GM21717 (cell line): ENCODE results near the gene CHRM5.

Experiments used
- ATAC-seq: cut with Tn5 transposase; IDR thresholded peaks from one replicate; pipeline ENCODE4 v1.9.1; 2021; ENCODE audit warnings: mild to moderate bottlenecking, moderate library complexity; ENCODE audit not compliant: unreplicated experiment

The CHRM5 gene

DNA sequence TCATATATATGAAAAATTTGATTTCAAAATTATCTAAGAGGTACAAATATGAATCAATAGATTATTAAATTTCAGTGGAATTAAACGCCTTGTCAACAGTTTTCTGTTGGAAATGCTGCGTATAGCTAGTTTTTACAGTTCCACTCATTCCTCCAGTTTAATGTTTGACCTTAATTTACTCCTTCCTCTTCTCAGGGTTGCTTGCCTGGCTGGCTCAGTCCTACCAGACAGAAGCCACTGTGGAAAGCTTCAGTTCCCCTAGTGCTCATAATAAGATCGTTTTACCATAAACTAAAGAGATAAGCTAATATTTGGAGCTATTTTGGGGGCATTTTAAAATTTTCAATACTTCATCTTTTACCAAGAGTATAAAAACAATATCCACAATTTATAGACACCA lies 110.6 kb downstream of the CHRM5 start:
- no peak for ATAC-seq

DNA sequence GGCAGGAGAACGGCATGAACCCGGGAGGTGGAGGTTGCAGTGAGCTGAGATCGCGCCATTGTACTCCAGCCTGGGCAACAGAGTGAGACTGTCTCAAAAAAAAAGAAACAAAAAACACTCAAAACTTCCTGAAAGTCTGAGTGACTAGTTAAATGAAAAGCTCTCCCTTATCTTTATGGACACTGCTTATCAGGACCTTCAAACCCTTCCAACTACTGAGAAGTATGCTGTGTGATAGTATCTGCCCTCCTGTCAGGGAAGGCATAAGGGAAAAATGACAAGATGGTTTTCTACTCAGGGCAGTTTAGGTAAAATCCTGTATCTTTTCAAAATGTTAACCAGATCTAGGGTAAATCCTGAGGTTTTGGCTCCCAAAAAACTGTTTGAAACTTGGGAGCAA lies 111.6 kb downstream of the CHRM5 start:
- no peak for ATAC-seq

DNA sequence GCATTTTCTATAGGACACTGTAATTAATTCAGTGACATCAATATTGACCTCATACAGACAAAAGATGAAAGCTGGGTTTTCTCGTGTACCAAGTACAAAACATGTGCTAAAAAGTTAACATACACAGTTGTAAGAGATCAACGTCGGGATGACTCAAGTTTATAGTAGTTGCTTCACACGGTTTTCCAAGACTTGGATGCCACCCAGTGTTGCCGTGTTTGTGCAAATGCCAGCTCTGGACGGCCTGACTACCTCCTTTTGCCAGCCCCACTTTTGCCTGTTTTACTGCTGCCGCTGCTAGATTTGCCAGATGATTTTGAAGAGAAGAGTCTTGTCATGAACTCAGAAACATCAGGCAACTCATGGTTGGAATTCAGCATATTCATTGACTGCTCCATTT lies 115.8 kb downstream of the CHRM5 start:
- no peak for ATAC-seq

DNA sequence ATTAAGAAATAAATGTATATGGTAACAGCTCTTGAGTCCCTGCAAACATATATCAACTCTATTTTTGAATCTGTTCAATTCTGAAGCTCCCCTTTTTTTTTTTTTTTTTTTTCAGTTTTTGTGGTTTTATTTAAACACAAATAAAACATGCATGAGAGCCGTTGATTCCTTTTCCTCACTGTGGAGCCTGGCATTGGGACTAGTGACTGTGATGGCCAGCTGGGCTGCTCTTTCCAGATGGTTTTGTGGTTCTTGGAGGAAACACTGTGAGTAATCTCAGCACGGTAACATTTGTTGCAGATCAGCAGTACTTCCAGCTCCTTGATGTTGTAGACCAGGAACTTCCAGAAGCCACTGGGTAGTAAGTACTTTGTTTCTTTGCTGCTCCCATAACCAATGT lies 117.4 kb downstream of the CHRM5 start:
- no peak for ATAC-seq

DNA sequence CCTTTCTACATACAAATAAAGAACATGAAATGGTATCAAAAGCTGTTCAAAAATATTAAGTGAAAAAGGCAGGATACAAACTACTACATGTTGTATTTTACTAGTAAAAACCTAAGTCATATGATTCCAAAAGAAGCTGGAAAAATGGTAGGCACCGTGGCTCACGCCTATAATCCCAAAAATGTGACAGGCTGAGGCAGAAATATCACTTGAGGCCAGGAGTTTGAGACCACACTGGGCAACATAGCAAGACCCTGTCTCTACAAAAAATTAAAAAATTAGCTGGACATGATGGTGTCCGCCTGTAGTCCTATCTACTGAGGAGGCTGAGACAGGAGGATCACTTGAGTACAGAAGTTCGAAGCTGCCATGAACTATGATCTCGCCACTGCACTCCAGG lies 131.6 kb downstream of the CHRM5 start:
- no peak for ATAC-seq

DNA sequence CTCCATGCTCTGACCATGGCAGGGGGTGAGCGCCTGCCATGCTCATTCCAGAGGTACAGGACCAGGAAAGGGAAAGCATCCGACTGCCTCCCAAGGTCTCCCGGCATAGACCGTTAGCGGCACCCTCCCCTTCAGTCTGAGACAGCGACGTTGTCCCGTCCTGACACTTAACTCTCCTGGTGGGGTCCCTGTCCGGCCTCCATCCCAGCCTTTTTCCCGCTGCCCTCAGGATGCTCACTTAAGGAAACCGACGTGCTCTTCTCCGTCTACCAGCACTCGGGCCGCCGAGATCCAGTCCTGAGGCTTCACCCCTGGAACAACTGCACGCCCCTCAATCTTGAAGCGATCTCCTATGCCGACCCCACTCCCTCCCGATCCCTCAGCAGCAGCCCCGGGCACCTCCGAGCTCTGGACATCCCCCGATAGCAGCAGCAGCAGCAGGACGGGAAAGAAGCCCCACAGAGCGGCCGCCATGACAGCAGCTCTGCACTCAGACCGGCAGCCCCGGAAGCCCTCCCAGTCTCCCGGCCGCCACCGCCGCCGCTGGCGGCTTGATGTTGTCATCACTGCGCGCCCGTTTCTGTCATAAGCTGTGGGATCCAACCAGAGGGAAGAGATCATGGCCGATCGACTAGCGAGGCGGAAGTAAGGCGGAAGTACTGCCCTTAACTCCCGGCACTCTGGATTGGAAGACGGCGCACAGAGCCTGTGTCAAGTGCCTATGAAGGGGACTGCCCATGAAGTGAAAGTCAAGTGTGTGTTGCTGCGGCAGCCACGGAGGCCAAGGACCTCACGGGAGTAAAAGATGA lies 133.3 kb downstream of the CHRM5 start, which contains the start of the genes EMC7 and PGBD4:
EMC7 (minus strand) TSS at position 497 of the 809 bp plus-strand sequence; CDS start at position 474, 23 bp downstream.
PGBD4 (plus strand) TSS at position 718 of the 809 bp plus-strand sequence. CDS start 449 bp downstream, outside the sequence.
- ATAC-seq = peak; percentile 95

DNA sequence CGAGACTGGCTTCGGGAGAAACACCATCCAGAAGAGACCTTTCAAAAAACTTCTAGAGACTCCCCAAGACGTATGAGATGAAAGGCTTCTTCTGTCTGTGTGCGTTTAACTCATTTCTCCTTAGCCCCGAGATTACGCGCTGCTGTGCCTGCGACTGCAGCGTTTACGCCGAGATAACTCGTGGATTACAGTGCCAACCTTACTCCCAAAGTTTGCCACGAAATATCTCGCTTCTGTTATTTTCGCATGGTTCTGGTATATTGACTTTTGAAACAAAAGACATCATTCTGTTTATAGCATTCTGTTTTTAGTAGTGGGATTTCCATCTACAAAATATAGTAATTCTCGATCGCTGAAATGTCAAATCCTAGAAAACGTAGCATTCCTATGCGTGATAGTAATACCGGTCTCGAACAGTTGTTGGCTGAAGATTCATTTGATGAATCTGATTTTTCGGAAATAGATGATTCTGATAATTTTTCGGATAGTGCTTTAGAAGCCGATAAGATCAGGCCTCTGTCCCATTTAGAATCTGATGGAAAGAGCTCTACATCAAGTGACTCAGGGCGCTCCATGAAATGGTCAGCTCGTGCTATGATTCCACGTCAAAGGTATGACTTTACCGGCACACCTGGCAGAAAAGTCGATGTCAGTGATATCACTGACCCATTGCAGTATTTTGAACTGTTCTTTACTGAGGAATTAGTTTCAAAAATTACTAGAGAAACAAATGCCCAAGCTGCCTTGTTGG lies 134.1 kb downstream of the CHRM5 start:
- no peak for ATAC-seq

DNA sequence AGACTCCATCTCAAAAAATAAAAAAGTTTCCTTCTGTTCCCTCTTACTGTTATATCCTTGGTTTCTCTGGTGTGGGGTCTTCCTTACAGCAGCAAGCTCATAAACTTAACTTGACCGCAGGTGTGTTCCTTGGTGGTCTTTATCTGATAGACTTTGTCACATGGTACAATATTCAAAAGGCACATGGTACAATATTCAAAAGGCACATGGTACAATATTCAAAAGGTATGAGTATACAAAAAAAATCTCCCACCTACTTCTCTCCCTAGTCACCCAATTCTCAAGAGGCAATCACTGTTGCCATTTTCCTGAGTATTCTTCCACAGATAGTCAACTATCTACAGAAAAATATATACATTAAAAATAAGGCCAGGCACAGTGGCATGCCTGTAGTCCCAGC lies 138.1 kb downstream of the CHRM5 start:
- no peak for ATAC-seq

DNA sequence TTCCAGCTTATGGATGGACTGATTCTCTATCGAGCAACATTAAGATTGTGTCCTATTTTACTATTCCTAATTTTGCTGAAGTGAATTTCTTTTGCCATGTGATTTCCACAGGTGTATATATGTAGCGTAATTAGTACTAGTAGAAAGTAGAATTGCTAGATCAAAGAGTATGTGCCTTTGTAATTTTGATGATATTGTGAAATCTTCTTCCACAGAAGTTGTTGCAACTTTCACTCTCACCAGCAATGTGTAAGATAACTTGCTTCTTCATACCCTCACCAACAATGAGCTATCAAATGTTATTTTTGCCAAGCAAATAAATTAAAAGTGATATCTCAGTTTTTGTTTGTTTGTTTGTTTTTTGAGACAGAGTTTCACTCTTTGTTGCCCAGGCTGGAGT lies 139.0 kb downstream of the CHRM5 start:
- ATAC-seq = no peak

DNA sequence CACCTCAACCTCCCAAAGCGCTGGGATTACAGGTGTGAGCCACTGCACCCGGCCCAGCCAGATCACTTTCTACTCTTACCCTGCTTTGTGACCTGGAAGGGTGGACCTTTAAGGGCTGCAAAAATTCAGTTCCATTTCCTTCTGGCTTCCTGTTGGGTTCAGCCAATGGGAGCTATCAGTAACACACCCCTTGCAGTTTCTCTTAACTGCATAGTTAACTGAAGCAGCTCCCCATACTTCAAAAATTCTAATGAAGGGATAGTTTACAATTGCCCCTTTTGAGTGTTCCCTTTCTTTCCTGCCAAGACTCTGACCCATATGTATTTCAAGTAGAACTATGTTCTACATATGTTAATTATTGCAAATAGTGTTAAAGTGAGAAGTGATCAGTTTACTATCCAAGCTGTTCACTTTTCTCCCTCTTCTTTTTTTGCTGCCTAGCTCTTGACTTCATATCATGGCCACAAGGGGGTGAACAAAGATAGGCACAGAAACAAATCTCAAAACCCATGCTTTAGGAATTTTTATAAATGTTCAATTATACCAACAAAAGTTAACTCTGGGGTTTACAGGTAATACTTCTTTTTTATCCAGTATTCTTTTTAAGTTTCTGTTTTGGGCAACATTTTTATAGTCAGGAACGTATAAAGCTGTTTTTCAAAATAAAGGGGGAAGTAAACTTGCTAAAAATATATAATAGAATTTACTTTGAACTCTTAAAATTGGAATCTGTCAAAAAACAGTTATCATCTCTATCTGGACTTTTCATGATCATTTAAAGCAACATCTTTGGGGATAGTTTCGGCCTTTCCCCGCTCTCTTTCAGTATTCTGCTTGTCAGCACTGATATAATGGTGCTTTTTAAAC lies 141.7 kb downstream of the CHRM5 start:
- ATAC-seq = no peak

DNA sequence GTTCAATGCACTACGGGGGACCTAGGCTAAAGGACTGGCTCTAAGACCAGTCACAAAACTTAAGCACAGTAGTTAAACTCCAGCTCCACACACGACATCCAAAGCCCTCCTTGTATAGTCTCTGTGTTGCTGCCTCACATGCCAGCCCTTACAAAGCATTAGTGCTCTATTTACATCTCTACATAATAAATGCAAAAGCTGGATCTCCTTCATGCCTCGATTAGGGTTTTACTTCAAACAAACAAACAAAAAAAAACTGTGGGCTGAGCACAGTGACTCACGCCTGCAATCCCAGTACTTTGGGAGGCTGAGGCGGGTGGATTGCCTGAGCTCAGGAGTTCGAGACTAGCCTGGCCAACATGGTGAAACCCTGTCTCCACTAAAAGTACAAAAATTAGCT lies 143.2 kb downstream of the CHRM5 start:
- ATAC-seq = no peak

DNA sequence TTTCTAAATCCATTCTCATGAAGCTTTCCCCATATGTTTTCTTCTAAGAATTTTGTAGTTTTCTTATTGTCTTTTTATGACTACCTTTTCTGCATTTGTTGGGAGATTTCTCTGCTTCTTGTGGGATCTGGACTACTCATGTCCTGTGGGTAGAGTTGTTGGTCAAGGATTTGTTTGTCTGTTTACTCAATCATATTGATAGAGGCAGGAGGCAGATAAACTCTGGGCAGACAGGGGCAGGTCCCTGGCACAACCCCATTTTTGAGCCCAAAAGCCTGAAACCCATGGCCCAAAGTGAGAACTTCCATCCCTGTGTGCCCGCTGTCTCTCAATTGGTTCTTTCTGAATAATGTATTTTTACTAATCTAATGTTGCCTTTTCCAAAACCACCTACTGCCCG lies 145.9 kb downstream of the CHRM5 start:
- no peak for ATAC-seq

DNA sequence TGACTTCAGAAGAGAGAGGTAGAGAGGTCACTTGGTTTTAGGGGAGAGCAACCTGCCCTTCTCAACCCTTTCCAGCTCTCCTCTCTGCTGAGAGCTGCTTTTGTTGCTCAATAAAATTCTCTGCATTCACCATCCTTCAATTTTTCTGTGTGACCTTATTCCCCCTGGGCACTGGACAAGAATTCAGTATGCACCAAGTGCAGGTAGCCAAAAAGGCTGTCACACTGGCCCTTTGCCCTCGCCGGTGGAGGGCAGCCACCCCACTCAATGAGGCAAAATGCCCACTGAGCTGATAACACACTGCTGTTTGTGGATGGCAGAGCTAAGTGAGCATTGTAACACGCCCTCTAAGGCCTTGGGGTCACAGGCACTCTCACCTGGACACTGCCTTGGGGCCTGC lies 146.4 kb downstream of the CHRM5 start:
- ATAC-seq = no peak

DNA sequence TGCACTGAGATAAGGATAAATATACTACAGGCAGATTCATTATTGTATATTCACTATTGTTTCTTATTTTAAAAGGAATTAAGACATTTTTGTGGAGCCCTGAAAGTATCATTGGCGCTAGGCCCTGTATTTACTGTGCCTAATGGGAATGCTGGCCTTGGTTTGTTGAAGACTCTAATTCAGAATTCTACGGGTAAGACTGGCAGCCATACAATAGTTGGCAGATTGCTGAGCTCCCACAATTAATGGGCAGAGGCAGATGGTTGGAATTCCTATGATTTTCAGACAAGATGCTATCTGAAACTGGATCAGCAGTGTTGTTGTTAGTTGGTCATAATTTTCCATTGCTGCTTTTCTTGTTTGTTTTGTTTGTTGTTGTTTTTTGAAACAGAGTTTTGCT lies 148.3 kb downstream of the CHRM5 start:
- ATAC-seq = no peak
